ENCODE results near the gene CD22. TPM values are rescaled to one million over a fixed set of nuclear protein-coding genes. Genes with fewer than 3 reads are reported as not detected.

Gene CD22
- total and polyA plus RNA-seq, 2 donors from 2014 or later: 0.82 to 15.4 TPM

GRCh38 chr19:35287713-35288112 is 41.3 kb upstream of the CD22 start:
- Histone ChIP-seq H3K9me3 (ENCODE audit: control insufficient read depth in 2 of 3, insufficient read depth in 1 of 3, low read length in 3 of 3) (no peaks in the 10 kb centered on the region), H3K27me3 (ENCODE audit: control insufficient read depth, insufficient read depth, low read length) (no peaks in the 10 kb centered on the region), H3K27ac (ENCODE audit: low read depth in 2 of 2, low read length in 2 of 2) (no peak overlapping the region), H3K36me3 (ENCODE audit: control insufficient read depth in 2 of 3, insufficient read depth in 3 of 3, low read length in 3 of 3) (no peaks in the 10 kb centered on the region), H3K4me3 (ENCODE audit: low read length in 3 of 3) (no peak overlapping the region), H3K9ac (ENCODE audit: low read length in 3 of 3) (no peak overlapping the region), H3K4me1 (ENCODE audit: control insufficient read depth in 2 of 3, insufficient read depth in 2 of 3, low read depth in 1 of 3, low read length in 3 of 3) (no peaks in the 10 kb centered on the region)
- TF ChIP-seq CTCF (IDR thresholded peaks at IDR 0.05; ENCODE audit: borderline replicate concordance, extremely low read depth, insufficient read depth): no peak
- intact Hi-C loops (cut with DNase I): no loop called here
- DNase-seq: no peak
- FAIRE-seq: no peak

GRCh38 chr19:35288331-35288730 is 40.7 kb upstream of the CD22 start:
- DNase-seq (no peak), FAIRE-seq (no peak)
- H3K36me3 ChIP-seq (ENCODE audit: control insufficient read depth in 2 of 3, insufficient read depth in 3 of 3, low read length in 3 of 3): no peaks in the 10 kb centered on the region
- intact Hi-C loops (cut with DNase I): no loop called here
- H3K9ac ChIP-seq (ENCODE audit: low read length in 3 of 3): no peak overlapping the region
- no peak overlapping the region for H3K4me3 ChIP-seq (ENCODE audit: low read length in 3 of 3)
- no peaks in the 10 kb centered on the region for H3K4me1 ChIP-seq (ENCODE audit: control insufficient read depth in 2 of 3, insufficient read depth in 2 of 3, low read depth in 1 of 3, low read length in 3 of 3)
- no peaks in the 10 kb centered on the region for H3K27me3 ChIP-seq (ENCODE audit: control insufficient read depth, insufficient read depth, low read length)
- no peak for TF ChIP-seq CTCF (IDR thresholded peaks at IDR 0.05; ENCODE audit: borderline replicate concordance, extremely low read depth, insufficient read depth)
- H3K9me3 ChIP-seq (ENCODE audit: control insufficient read depth in 2 of 3, insufficient read depth in 1 of 3, low read length in 3 of 3): no peaks in the 10 kb centered on the region
- H3K27ac ChIP-seq (ENCODE audit: low read depth in 2 of 2, low read length in 2 of 2): no peak overlapping the region

- no peaks in the 10 kb centered on the region for H3K4me1 ChIP-seq (ENCODE audit: control insufficient read depth in 2 of 3, insufficient read depth in 2 of 3, low read depth in 1 of 3, low read length in 3 of 3)
- H3K9ac ChIP-seq (ENCODE audit: low read length in 3 of 3): no peak overlapping the region
- DNase-seq: no peak
- no peak for TF ChIP-seq CTCF (IDR thresholded peaks at IDR 0.05; ENCODE audit: borderline replicate concordance, extremely low read depth, insufficient read depth)
- FAIRE-seq: no peak
- no peak overlapping the region for H3K4me3 ChIP-seq (ENCODE audit: low read length in 3 of 3)
- H3K27ac ChIP-seq (ENCODE audit: low read depth in 2 of 2, low read length in 2 of 2): no peak overlapping the region
- no peaks in the 10 kb centered on the region for H3K9me3 ChIP-seq (ENCODE audit: control insufficient read depth in 2 of 3, insufficient read depth in 1 of 3, low read length in 3 of 3)
- intact Hi-C loops (cut with DNase I): no loop called here
- no peaks in the 10 kb centered on the region for H3K27me3 ChIP-seq (ENCODE audit: control insufficient read depth, insufficient read depth, low read length)
- H3K36me3 ChIP-seq (ENCODE audit: control insufficient read depth in 2 of 3, insufficient read depth in 3 of 3, low read length in 3 of 3): no peaks in the 10 kb centered on the region
Measured at GRCh38 chr19:35288906-35289305, 40.1 kb upstream of the CD22 start.

All from kidney (tissue), 14 donors.